ENCODE data around the gene CUX1.

DNA sequence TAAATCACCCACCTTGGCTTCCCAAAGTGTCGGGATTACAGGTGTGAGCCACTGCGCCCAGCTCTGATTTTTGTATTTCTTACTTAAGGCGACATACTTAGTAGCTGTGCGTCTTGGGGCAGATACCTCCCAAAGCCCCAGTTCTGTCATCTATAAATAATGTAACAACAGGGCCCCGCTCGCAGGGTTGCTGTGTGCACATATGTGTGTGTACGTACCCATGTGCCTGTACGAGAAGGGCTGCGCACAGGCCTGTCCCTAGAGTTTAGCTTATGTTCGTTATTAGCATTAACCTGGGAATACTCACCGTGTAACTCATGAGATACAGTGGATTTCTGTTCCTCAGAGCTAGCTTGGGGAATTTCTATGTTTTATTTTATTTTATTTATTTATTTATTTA is 103.6 kb downstream of the CUX1 start:
- TF ChIP-seq CTCF (IDR thresholded peaks at IDR 0.05) (no peak), POLR2A (IDR thresholded peaks at IDR 0.05) (no peak)

All from body of pancreas (tissue), 4 donors.